ENCODE results near the gene GPC6.

The GPC6 gene

GRCh38 chr13:93926425-93926824, 699.8 kb downstream of the GPC6 start:
- DNase-seq (ENCODE audit: low spot score): no peak

GRCh38 chr13:93927431-93927830, 700.8 kb downstream of the GPC6 start:
- no peak for DNase-seq (ENCODE audit: low spot score)

GRCh38 chr13:93932901-93933300, 706.3 kb downstream of the GPC6 start:
- DNase-seq (ENCODE audit: low spot score): no peak

GRCh38 chr13:93936901-93937300, 710.3 kb downstream of the GPC6 start:
- DNase-seq (ENCODE audit: low spot score): no peak

- no peak for DNase-seq (ENCODE audit: low spot score)
Measured at GRCh38 chr13:93941444-93941843, 714.8 kb downstream of the GPC6 start.

- no peak for DNase-seq (ENCODE audit: low spot score)
Measured at GRCh38 chr13:93942016-93942415, 715.4 kb downstream of the GPC6 start.

GRCh38 chr13:93945621-93946020, 719.0 kb downstream of the GPC6 start:
- no peak for DNase-seq (ENCODE audit: low spot score)

GRCh38 chr13:93946994-93947393, 720.4 kb downstream of the GPC6 start:
- DNase-seq (ENCODE audit: low spot score): no peak

- no peak for DNase-seq (ENCODE audit: low spot score)
Measured at GRCh38 chr13:93947651-93948050, 721.0 kb downstream of the GPC6 start.

GRCh38 chr13:93948162-93948922, 721.7 kb downstream of the GPC6 start:
- DNase-seq (ENCODE audit: low spot score): no peak

- DNase-seq (ENCODE audit: low spot score): no peak
Measured at GRCh38 chr13:93951108-93951507, 724.5 kb downstream of the GPC6 start.

- DNase-seq (ENCODE audit: low spot score): peak; percentile 16
Measured at GRCh38 chr13:93951951-93952350, 725.3 kb downstream of the GPC6 start.

GRCh38 chr13:93953841-93954240, 727.2 kb downstream of the GPC6 start:
- DNase-seq (ENCODE audit: low spot score): no peak

GRCh38 chr13:93955904-93956303, 729.3 kb downstream of the GPC6 start:
- DNase-seq (ENCODE audit: low spot score): no peak

- DNase-seq (ENCODE audit: low spot score): no peak
Measured at GRCh38 chr13:93956426-93956825, 729.8 kb downstream of the GPC6 start.

GRCh38 chr13:93957371-93957770, 730.8 kb downstream of the GPC6 start:
- DNase-seq (ENCODE audit: low spot score): no peak

- no peak for DNase-seq (ENCODE audit: low spot score)
Measured at GRCh38 chr13:93959796-93960533, 733.4 kb downstream of the GPC6 start.

- DNase-seq (ENCODE audit: low spot score): peak; percentile 73
Measured at GRCh38 chr13:93963266-93964145, 736.9 kb downstream of the GPC6 start.

- no peak for DNase-seq (ENCODE audit: low spot score)
Measured at GRCh38 chr13:93964146-93964512, 737.5 kb downstream of the GPC6 start.

- no peak for DNase-seq (ENCODE audit: low spot score)
Measured at GRCh38 chr13:93965587-93965986, 739.0 kb downstream of the GPC6 start.

GRCh38 chr13:93966267-93966936, 739.8 kb downstream of the GPC6 start:
- DNase-seq (ENCODE audit: low spot score): no peak

GRCh38 chr13:93967286-93967685, 740.7 kb downstream of the GPC6 start:
- no peak for DNase-seq (ENCODE audit: low spot score)

Measured in kidney capillary endothelial cell (primary cell).